GM23338 (cell line): ENCODE measurements around the gene ABCF2. TPM values are rescaled to one million over a fixed set of nuclear protein-coding genes. Genes with fewer than 3 reads are reported as not detected.

Source experiments
- ATAC-seq: fragments of 200-7000 bp; cut with Tn5 transposase; 3 replicates; pipeline ENCODE4 v1.9.1; 2020
- DNase-seq: peaks from one replicate; pipeline ENCODE4 v3.0.0-alpha.2; 2015; ENCODE audit warnings: low spot score
- H2AFZ ChIP-seq: fragments of 200-600 bp; sonication (generic); 2 replicates; pipeline ENCODE4 v1.8.0; 2016; ENCODE audit warnings: antibody characterized with exemption, mild to moderate bottlenecking, moderate library complexity
- H3F3A ChIP-seq: fragments of 200-600 bp; sonication (generic); replicated peaks from 2 replicates; pipeline ENCODE4 v1.8.0; 2017; ENCODE audit warnings: antibody characterized with exemption, mixed run types, low read depth
- H3K27ac ChIP-seq: fragments of 200-600 bp; sonication (generic); 2 replicates; pipeline ENCODE4 v1.6.1; 2016; ENCODE audit warnings: low read depth
- H3K27me3 ChIP-seq: fragments of 200-600 bp; sonication (generic); 2 replicates; pipeline ENCODE4 v1.8.0; 2016; ENCODE audit warnings: mild to moderate bottlenecking, mixed run types, moderate library complexity; ENCODE audit not compliant: insufficient read depth
- H3K36me3 ChIP-seq: fragments of 200-600 bp; sonication (generic); 2 replicates; pipeline ENCODE4 v1.8.0; 2016; ENCODE audit warnings: mild to moderate bottlenecking; ENCODE audit not compliant: insufficient read depth
- H3K4me1 ChIP-seq: fragments of 200-600 bp; sonication (generic); 2 replicates; pipeline ENCODE4 v1.8.0; 2016; ENCODE audit warnings: mild to moderate bottlenecking, moderate library complexity; ENCODE audit not compliant: insufficient read depth
- H3K4me2 ChIP-seq: fragments of 200-600 bp; sonication (generic); 2 replicates; pipeline ENCODE4 v1.7.1; 2017; ENCODE audit warnings: mixed run types
- H3K4me3 ChIP-seq: fragments of 200-600 bp; sonication (generic); 2 replicates; pipeline ENCODE4 v1.6.1; 2016; ENCODE audit warnings: mixed run types
- H3K79me2 ChIP-seq: fragments of 200-600 bp; sonication (generic); replicated peaks from 2 replicates; pipeline ENCODE4 v1.8.0; 2017; ENCODE audit warnings: mild to moderate bottlenecking; ENCODE audit not compliant: insufficient read depth
- H3K9me2 ChIP-seq: fragments of 200-600 bp; sonication (generic); 2 replicates; pipeline ENCODE4 v1.8.0; 2017; ENCODE audit not compliant: insufficient read depth
- H4K20me1 ChIP-seq: fragments of 200-600 bp; sonication (generic); replicated peaks from 2 replicates; pipeline ENCODE4 v1.8.0; 2017; ENCODE audit warnings: mild to moderate bottlenecking; ENCODE audit not compliant: insufficient read depth
- H3K27ac Mint-ChIP-seq: 2 replicates; pipeline ENCODE4 v1.8.0; 2020; ENCODE audit warnings: inconsistent platforms, mild to moderate bottlenecking, moderate library complexity, mixed read lengths
- H3K27me3 Mint-ChIP-seq: 3 replicates; pipeline ENCODE4 v1.8.0; 2022; ENCODE audit warnings: low read depth, mild to moderate bottlenecking, moderate library complexity, mixed read lengths, inconsistent platforms; ENCODE audit not compliant: insufficient read depth, poor library complexity
- H3K36me3 Mint-ChIP-seq: 3 replicates; pipeline ENCODE4 v1.8.0; 2021; ENCODE audit warnings: low read depth, mild to moderate bottlenecking, inconsistent platforms, moderate library complexity, mixed read lengths
- H3K4me1 Mint-ChIP-seq: 3 replicates; pipeline ENCODE4 v1.8.0; 2020; ENCODE audit warnings: mild to moderate bottlenecking, inconsistent platforms, mixed read lengths
- H3K4me3 Mint-ChIP-seq: 3 replicates; pipeline ENCODE4 v1.8.0; 2021; ENCODE audit warnings: moderate library complexity, mild to moderate bottlenecking, inconsistent platforms, mixed read lengths
- H3K9me3 Mint-ChIP-seq: 3 replicates; pipeline ENCODE4 v1.8.0; 2020; ENCODE audit warnings: moderate library complexity, mild to moderate bottlenecking, inconsistent platforms, mixed read lengths
- CREB1 ChIP-seq: fragments of 250-450 bp; sonication (Bioruptor Pico); IDR thresholded peaks from 2 replicates; pipeline ENCODE4 v1.5.0; 2020; ENCODE audit warnings: low read depth, mild to moderate bottlenecking, moderate library complexity
- EZH2phosphoT487 ChIP-seq: fragments of 200-600 bp; sonication (generic); IDR thresholded peaks from one replicate; pipeline ENCODE4 v1.8.1; 2018; ENCODE audit warnings: antibody characterized with exemption; ENCODE audit not compliant: unreplicated experiment
- JUNB ChIP-seq: IDR thresholded peaks from one replicate; pipeline ENCODE4 v1.6.1; 2016; ENCODE audit warnings: antibody characterized with exemption; ENCODE audit not compliant: unreplicated experiment
- NANOG ChIP-seq: IDR thresholded peaks from 2 replicates; pipeline ENCODE4 v1.6.1; 2016; ENCODE audit warnings: antibody characterized with exemption, borderline replicate concordance
- POLR2AphosphoS5 ChIP-seq: IDR thresholded peaks from 2 replicates; pipeline ENCODE4 v1.6.1; 2016; ENCODE audit warnings: antibody characterized with exemption, low read depth
- ZNF114 ChIP-seq: fragments of 250-450 bp; sonication (Bioruptor Pico); IDR thresholded peaks from 2 replicates; pipeline ENCODE4 v1.5.0; 2020; ENCODE audit warnings: mild to moderate bottlenecking, moderate library complexity
- ZNF331 ChIP-seq: fragments of 250-450 bp; sonication (Bioruptor Pico); IDR thresholded peaks from 2 replicates; pipeline ENCODE4 v1.5.0; 2020; ENCODE audit warnings: low read depth, mild to moderate bottlenecking, moderate library complexity
- polyA plus RNA-seq: library from polyadenylated mRNA; unstranded; fragments of >200 nt; fragmentation: Nextera tagmentation; extraction: Ambion mirVana; gene quantifications from 2 replicates; pipeline ENCODE4 v1.2.1, GENCODE V29; 2016
- total RNA-seq: library from RNA; depleted of rRNA; stranded (reverse); fragments of >200 nt; shearing (Covaris generic); gene quantifications from 2 replicates; pipeline ENCODE4 v1.2.3, GENCODE V29; 2014
- TF ChIP-seq, protein P1 (sequence below): fragments of 250-450 bp; sonication (Bioruptor Pico); IDR thresholded peaks from 2 replicates; pipeline ENCODE4 v1.5.0; 2020; ENCODE audit warnings: mild to moderate bottlenecking, moderate library complexity
- TF ChIP-seq, protein P2 (sequence below): IDR thresholded peaks from 2 replicates; pipeline ENCODE4 v1.6.1; 2016; ENCODE audit warnings: antibody characterized with exemption
- TF ChIP-seq, protein P3 (sequence below), 2 experiments: fragments of 200-600 bp in 1 of 2; sonication (generic) in 1 of 2; conservative IDR thresholded peaks; 2 replicates each; pipeline versions ENCODE4 v1.5.1 to v1.6.1; 2016 to 2017; ENCODE audit warnings: antibody characterized with exemption in 2 of 2, low read depth in 2 of 2, mild to moderate bottlenecking in 2 of 2, moderate library complexity in 1 of 2
- TF ChIP-seq, protein P4 (sequence below): IDR thresholded peaks from one replicate; pipeline ENCODE4 v1.6.1; 2018; ENCODE audit warnings: antibody characterized with exemption; ENCODE audit not compliant: unreplicated experiment

The ABCF2 gene
- total and polyA plus RNA-seq, 2 experiments from 2014 or later = 18.7 to 58.7 TPM

DNA sequence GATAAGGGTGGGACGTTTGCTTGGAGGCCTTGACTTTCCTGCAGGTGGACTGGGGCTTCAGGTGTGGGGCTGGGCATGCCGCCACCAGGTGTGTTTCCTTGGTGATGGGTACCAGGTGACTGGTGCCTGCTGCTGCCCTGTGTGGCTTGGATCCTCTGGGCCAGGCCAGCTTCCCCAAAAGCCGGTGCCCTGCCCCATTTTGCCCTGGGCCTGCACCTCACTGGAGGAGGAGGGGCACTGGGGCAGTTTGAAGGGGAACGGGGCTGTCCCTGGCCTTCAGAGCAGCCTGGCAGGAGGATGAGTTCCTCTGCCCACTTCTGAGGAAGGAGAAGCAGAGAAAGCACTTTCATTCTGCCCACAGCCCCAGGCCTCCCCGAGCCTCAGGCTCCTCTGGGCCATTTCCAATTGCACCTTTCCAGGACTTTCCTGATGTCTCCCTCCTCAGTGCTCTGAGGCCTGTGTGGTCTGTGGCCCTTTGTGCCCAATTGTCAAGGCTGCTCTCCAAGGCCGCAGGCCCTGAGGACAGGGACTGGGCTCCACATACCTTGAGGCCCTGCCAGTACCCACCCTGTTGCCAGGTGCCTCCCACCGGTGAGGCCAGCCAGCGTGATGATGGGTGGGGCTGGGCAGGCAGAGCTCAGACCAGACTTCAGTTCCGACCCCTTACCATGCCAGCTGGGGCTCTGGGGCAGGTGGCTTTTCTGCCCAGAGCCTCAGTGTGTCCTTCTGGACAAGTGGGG lies 46.8 kb upstream of the ABCF2 start (continued):
- TF ChIP-seq, protein P1, sequence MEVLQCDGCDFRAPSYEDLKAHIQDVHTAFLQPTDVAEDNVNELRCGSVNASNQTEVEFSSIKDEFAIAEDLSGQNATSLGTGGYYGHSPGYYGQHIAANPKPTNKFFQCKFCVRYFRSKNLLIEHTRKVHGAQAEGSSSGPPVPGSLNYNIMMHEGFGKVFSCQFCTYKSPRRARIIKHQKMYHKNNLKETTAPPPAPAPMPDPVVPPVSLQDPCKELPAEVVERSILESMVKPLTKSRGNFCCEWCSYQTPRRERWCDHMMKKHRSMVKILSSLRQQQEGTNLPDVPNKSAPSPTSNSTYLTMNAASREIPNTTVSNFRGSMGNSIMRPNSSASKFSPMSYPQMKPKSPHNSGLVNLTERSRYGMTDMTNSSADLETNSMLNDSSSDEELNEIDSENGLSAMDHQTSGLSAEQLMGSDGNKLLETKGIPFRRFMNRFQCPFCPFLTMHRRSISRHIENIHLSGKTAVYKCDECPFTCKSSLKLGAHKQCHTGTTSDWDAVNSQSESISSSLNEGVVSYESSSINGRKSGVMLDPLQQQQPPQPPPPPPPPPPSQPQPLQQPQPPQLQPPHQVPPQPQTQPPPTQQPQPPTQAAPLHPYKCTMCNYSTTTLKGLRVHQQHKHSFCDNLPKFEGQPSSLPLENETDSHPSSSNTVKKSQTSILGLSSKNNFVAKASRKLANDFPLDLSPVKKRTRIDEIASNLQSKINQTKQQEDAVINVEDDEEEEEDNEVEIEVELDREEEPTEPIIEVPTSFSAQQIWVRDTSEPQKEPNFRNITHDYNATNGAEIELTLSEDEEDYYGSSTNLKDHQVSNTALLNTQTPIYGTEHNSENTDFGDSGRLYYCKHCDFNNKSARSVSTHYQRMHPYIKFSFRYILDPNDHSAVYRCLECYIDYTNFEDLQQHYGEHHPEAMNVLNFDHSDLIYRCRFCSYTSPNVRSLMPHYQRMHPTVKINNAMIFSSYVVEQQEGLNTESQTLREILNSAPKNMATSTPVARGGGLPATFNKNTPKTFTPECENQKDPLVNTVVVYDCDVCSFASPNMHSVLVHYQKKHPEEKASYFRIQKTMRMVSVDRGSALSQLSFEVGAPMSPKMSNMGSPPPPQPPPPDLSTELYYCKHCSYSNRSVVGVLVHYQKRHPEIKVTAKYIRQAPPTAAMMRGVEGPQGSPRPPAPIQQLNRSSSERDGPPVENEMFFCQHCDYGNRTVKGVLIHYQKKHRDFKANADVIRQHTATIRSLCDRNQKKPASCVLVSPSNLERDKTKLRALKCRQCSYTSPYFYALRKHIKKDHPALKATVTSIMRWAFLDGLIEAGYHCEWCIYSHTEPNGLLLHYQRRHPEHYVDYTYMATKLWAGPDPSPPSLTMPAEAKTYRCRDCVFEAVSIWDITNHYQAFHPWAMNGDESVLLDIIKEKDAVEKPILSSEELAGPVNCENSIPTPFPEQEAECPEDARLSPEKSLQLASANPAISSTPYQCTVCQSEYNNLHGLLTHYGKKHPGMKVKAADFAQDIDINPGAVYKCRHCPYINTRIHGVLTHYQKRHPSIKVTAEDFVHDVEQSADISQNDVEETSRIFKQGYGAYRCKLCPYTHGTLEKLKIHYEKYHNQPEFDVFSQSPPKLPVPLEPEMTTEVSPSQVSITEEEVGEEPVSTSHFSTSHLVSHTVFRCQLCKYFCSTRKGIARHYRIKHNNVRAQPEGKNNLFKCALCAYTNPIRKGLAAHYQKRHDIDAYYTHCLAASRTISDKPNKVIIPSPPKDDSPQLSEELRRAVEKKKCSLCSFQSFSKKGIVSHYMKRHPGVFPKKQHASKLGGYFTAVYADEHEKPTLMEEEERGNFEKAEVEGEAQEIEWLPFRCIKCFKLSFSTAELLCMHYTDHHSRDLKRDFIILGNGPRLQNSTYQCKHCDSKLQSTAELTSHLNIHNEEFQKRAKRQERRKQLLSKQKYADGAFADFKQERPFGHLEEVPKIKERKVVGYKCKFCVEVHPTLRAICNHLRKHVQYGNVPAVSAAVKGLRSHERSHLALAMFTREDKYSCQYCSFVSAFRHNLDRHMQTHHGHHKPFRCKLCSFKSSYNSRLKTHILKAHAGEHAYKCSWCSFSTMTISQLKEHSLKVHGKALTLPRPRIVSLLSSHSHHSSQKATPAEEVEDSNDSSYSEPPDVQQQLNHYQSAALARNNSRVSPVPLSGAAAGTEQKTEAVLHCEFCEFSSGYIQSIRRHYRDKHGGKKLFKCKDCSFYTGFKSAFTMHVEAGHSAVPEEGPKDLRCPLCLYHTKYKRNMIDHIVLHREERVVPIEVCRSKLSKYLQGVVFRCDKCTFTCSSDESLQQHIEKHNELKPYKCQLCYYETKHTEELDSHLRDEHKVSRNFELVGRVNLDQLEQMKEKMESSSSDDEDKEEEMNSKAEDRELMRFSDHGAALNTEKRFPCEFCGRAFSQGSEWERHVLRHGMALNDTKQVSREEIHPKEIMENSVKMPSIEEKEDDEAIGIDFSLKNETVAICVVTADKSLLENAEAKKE (CRISPR knock-in tag) = no peak
- no peak for TF ChIP-seq EZH2phosphoT487

DNA sequence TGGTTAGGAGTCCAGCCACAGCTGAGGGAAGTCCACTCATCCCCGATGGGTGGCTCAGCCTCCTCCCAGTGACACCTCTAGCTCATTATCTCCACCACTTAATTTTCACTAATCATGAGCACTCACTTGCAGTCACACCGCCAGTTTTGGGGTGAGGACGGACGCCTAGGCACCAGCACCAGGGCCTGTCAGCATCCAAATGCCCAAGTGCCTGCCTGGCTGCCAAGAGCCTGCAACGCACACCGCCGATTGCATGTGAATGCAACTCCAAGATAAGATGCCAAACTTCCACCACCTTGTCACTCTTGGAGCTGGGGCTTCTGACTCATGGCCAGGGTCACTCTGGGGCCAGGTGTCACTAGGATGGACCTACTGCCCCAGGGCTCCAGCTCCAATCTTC lies 45.9 kb upstream of the ABCF2 start:
- DNase-seq = no peak
- H3K27me3 Mint-ChIP-seq = peaks cover 26% of the 10 kb centered on the region

More for the DNA sequence above, 45.9 kb upstream of the ABCF2 start:
- Mint-ChIP-seq H3K36me3 (no peaks in the 10 kb centered on the region), H3K27ac (no peak overlapping the region), H3K4me1 (peaks cover 14% of the 10 kb centered on the region; the same call in 2 of the 3 replicates), H3K9me3 (no peaks in the 10 kb centered on the region), H3K4me3 (no peak overlapping the region)
- no peak for ATAC-seq
- no peak overlapping the region for H3K4me2 ChIP-seq
- no peaks in the 10 kb centered on the region for H3K9me2 ChIP-seq
- H3K4me1 ChIP-seq = peaks cover 6% of the 10 kb centered on the region; the same call in 1 of the 2 replicates
- TF ChIP-seq ZNF114 (CRISPR knock-in tag) = no peak
- no peak for TF ChIP-seq CREB1 (CRISPR knock-in tag)
- no peak for TF ChIP-seq POLR2AphosphoS5
- TF ChIP-seq, protein P2, sequence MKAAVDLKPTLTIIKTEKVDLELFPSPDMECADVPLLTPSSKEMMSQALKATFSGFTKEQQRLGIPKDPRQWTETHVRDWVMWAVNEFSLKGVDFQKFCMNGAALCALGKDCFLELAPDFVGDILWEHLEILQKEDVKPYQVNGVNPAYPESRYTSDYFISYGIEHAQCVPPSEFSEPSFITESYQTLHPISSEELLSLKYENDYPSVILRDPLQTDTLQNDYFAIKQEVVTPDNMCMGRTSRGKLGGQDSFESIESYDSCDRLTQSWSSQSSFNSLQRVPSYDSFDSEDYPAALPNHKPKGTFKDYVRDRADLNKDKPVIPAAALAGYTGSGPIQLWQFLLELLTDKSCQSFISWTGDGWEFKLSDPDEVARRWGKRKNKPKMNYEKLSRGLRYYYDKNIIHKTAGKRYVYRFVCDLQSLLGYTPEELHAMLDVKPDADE = no peak
- TF ChIP-seq, protein P3, sequence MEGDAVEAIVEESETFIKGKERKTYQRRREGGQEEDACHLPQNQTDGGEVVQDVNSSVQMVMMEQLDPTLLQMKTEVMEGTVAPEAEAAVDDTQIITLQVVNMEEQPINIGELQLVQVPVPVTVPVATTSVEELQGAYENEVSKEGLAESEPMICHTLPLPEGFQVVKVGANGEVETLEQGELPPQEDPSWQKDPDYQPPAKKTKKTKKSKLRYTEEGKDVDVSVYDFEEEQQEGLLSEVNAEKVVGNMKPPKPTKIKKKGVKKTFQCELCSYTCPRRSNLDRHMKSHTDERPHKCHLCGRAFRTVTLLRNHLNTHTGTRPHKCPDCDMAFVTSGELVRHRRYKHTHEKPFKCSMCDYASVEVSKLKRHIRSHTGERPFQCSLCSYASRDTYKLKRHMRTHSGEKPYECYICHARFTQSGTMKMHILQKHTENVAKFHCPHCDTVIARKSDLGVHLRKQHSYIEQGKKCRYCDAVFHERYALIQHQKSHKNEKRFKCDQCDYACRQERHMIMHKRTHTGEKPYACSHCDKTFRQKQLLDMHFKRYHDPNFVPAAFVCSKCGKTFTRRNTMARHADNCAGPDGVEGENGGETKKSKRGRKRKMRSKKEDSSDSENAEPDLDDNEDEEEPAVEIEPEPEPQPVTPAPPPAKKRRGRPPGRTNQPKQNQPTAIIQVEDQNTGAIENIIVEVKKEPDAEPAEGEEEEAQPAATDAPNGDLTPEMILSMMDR (conservative IDR thresholded peaks at IDR 0.05; ENCODE audit: low read depth in 2 of 2) = no peak
- TF ChIP-seq NANOG = no peak
- TF ChIP-seq, protein P4, sequence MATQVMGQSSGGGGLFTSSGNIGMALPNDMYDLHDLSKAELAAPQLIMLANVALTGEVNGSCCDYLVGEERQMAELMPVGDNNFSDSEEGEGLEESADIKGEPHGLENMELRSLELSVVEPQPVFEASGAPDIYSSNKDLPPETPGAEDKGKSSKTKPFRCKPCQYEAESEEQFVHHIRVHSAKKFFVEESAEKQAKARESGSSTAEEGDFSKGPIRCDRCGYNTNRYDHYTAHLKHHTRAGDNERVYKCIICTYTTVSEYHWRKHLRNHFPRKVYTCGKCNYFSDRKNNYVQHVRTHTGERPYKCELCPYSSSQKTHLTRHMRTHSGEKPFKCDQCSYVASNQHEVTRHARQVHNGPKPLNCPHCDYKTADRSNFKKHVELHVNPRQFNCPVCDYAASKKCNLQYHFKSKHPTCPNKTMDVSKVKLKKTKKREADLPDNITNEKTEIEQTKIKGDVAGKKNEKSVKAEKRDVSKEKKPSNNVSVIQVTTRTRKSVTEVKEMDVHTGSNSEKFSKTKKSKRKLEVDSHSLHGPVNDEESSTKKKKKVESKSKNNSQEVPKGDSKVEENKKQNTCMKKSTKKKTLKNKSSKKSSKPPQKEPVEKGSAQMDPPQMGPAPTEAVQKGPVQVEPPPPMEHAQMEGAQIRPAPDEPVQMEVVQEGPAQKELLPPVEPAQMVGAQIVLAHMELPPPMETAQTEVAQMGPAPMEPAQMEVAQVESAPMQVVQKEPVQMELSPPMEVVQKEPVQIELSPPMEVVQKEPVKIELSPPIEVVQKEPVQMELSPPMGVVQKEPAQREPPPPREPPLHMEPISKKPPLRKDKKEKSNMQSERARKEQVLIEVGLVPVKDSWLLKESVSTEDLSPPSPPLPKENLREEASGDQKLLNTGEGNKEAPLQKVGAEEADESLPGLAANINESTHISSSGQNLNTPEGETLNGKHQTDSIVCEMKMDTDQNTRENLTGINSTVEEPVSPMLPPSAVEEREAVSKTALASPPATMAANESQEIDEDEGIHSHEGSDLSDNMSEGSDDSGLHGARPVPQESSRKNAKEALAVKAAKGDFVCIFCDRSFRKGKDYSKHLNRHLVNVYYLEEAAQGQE = no peak
- TF ChIP-seq ZNF331 (CRISPR knock-in tag) = no peak
- no peak for TF ChIP-seq JUNB
- no peak overlapping the region for H3K4me3 ChIP-seq
- peaks cover 18% of the 10 kb centered on the region for H3K27me3 ChIP-seq
- H3F3A ChIP-seq = no peaks in the 10 kb centered on the region
- no peaks in the 10 kb centered on the region for H3K36me3 ChIP-seq
- H4K20me1 ChIP-seq = no peaks in the 10 kb centered on the region
- no peaks in the 10 kb centered on the region for H3K79me2 ChIP-seq
- H2AFZ ChIP-seq = no peak overlapping the region
- no peak overlapping the region for H3K27ac ChIP-seq
